Body of pancreas (tissue), 4 donors: ENCODE measurements around the gene POR.

Source experiments
- POLR2A ChIP-seq, 3 donors: fragments of 450-650 bp; IDR thresholded peaks; one replicate each; pipeline ENCODE4 v1.6.1; 2016; ENCODE audit warnings: antibody characterized with exemption in 3 of 3, mild to moderate bottlenecking in 2 of 3
- TF ChIP-seq, protein P1 (sequence below), 7 experiments: fragments of 450-650 bp in 4 of 7; fragments of 200-600 bp in 3 of 7; sonication (generic) in 3 of 7; IDR thresholded peaks; one replicate each; pipeline ENCODE4 v1.5.1; 2016 to 2019; ENCODE audit warnings: antibody characterized with exemption in 7 of 7

DNA sequence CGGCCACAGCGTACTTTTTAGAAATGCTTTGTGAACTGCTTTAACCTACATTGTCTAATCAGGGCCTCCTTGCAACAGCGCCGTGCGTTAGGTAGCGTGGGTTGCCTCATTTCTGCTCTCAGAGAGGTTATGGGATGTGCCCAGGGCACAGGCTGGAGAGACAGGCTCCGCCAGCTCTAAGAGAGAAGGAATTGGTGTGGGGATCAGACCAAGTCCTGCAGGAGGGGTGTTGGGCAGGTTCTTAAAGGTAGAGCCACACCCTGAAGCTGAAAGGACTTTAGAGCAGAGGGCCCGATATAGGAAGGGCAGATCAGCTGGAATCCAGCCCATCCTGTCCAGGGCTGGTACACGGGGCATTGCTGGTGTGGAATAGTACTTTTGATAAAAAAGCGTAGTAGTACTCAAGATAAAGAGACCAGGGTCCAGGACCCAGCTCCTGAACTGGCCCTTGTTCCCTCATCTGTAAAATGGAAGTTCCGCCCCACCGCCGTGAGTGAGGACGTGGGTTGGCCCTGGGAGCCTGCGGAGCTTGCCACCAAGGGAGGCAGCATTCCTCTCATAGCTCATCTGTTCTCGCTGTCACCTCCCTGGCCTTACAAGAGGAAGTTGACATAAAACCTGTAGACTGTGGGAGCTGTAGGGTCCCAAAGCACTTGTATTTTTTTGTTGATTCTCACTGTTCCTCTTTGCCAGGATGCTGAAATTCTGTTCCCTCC lies 42.2 kb downstream of the POR start:
- TF ChIP-seq, protein P1, sequence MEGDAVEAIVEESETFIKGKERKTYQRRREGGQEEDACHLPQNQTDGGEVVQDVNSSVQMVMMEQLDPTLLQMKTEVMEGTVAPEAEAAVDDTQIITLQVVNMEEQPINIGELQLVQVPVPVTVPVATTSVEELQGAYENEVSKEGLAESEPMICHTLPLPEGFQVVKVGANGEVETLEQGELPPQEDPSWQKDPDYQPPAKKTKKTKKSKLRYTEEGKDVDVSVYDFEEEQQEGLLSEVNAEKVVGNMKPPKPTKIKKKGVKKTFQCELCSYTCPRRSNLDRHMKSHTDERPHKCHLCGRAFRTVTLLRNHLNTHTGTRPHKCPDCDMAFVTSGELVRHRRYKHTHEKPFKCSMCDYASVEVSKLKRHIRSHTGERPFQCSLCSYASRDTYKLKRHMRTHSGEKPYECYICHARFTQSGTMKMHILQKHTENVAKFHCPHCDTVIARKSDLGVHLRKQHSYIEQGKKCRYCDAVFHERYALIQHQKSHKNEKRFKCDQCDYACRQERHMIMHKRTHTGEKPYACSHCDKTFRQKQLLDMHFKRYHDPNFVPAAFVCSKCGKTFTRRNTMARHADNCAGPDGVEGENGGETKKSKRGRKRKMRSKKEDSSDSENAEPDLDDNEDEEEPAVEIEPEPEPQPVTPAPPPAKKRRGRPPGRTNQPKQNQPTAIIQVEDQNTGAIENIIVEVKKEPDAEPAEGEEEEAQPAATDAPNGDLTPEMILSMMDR (IDR thresholded peaks at IDR 0.05): peak in 1 of 7 experiments; percentile 2
- peak in 2 of 3 donors; percentile 9 to 46 for TF ChIP-seq POLR2A (IDR thresholded peaks at IDR 0.05)
